ENCODE data around the gene PDIA5. TPM values are rescaled to one million over a fixed set of nuclear protein-coding genes. Genes with fewer than 3 reads are reported as not detected.

The PDIA5 gene
- total and polyA plus RNA-seq, 9 donors, result 11.2 to 58.3 (median 24.3) TPM

- Histone ChIP-seq H3K27me3 (no peaks in the 10 kb centered on the region), H3K27ac (no peak overlapping the region), H3K36me3 (no peaks in the 10 kb centered on the region), H3K4me3 (no peak overlapping the region), H3K4me1 (ENCODE audit: insufficient read depth) (no peaks in the 10 kb centered on the region), H3K9me3 (no peaks in the 10 kb centered on the region)
- TF ChIP-seq CTCF (IDR thresholded peaks at IDR 0.05), result no peak
- no peak for TF ChIP-seq POLR2A (IDR thresholded peaks at IDR 0.05)
- TF ChIP-seq EP300 (IDR thresholded peaks at IDR 0.05), result no peak
- 91 to 95% (median 93%) methylated on average over 3 of the region's 3 CpGs for WGBS, 3 donors
- no peak for DNase-seq
- intact Hi-C loops (cut with DNase I), result no loop called here
Measured at GRCh38 chr3:123152687-123153086, 85.9 kb downstream of the PDIA5 start.

GRCh38 chr3:123153125-123154019, 86.5 kb downstream of the PDIA5 start:
- no peak overlapping the region for H3K4me3 ChIP-seq
- TF ChIP-seq POLR2A (IDR thresholded peaks at IDR 0.05), result no peak
- TF ChIP-seq EP300 (IDR thresholded peaks at IDR 0.05), result no peak
- no peak for TF ChIP-seq CTCF (IDR thresholded peaks at IDR 0.05)
- no peaks in the 10 kb centered on the region for H3K9me3 ChIP-seq
- 40 to 63% (median 54%) methylated on average over 6 of the region's 6 CpGs for WGBS, 3 donors
- DNase-seq, result peak in 1 of 5 donors; percentile 27
- no peaks in the 10 kb centered on the region for H3K4me1 ChIP-seq (ENCODE audit: insufficient read depth)
- intact Hi-C loops (cut with DNase I), result no loop called here
- no peak overlapping the region for H3K27ac ChIP-seq
- no peaks in the 10 kb centered on the region for H3K27me3 ChIP-seq
- H3K36me3 ChIP-seq, result no peaks in the 10 kb centered on the region

- H3K36me3 ChIP-seq, result no peaks in the 10 kb centered on the region
- no peaks in the 10 kb centered on the region for H3K9me3 ChIP-seq
- H3K4me3 ChIP-seq, result no peak overlapping the region
- H3K27ac ChIP-seq, result no peak overlapping the region
- H3K27me3 ChIP-seq, result no peaks in the 10 kb centered on the region
- WGBS, 3 donors, result 94 to 95% (median 94%) methylated on average over 7 of the region's 7 CpGs
- peak in 1 of 5 donors; percentile 14 for DNase-seq
- TF ChIP-seq EP300 (IDR thresholded peaks at IDR 0.05), result no peak
- no peak for TF ChIP-seq POLR2A (IDR thresholded peaks at IDR 0.05)
- H3K4me1 ChIP-seq (ENCODE audit: insufficient read depth), result no peaks in the 10 kb centered on the region
- intact Hi-C loops (cut with DNase I), result no loop called here
Measured at GRCh38 chr3:123154020-123154985, 87.5 kb downstream of the PDIA5 start.

- 77 to 83% (median 78%) methylated on average over 9 of the region's 9 CpGs for WGBS, 3 donors
- no peaks in the 10 kb centered on the region for H3K27me3 ChIP-seq
- no peak for TF ChIP-seq CTCF (IDR thresholded peaks at IDR 0.05)
- no peak for TF ChIP-seq POLR2A (IDR thresholded peaks at IDR 0.05)
- TF ChIP-seq EP300 (IDR thresholded peaks at IDR 0.05), result no peak
- intact Hi-C loops (cut with DNase I), result no loop called here
- peak in 1 of 5 donors; percentile 24 for DNase-seq
- no peak overlapping the region for H3K4me3 ChIP-seq
- H3K27ac ChIP-seq, result no peak overlapping the region
- H3K9me3 ChIP-seq, result no peaks in the 10 kb centered on the region
- H3K36me3 ChIP-seq, result no peaks in the 10 kb centered on the region
- H3K4me1 ChIP-seq (ENCODE audit: insufficient read depth), result no peaks in the 10 kb centered on the region
Measured at GRCh38 chr3:123155471-123156011, 88.7 kb downstream of the PDIA5 start.
